DOHH2 (cell line): ENCODE measurements around the gene ATP2B3.

Experiments
- H3F3A ChIP-seq: fragments of 200-600 bp; sonication (generic), shearing (Covaris generic); 2 replicates; pipeline ENCODE4 v1.6.0; 2016; ENCODE audit warnings: antibody characterized with exemption, mild to moderate bottlenecking; ENCODE audit not compliant: control insufficient read depth, insufficient read depth
- H3K27ac ChIP-seq: fragments of 200-600 bp; sonication (generic); 2 replicates; pipeline ENCODE4 v1.5.1; 2014; ENCODE audit warnings: low read depth, mild to moderate bottlenecking, low read length, moderate library complexity
- H3K27me3 ChIP-seq: fragments of 200-600 bp; sonication (generic); 2 replicates; pipeline ENCODE4 v1.6.1; 2014; ENCODE audit warnings: mild to moderate bottlenecking, low read length, mixed read lengths; ENCODE audit not compliant: control insufficient read depth
- H3K36me3 ChIP-seq: fragments of 200-600 bp; sonication (generic); 2 replicates; pipeline ENCODE4 v1.6.1; 2014; ENCODE audit warnings: mild to moderate bottlenecking, low read length, moderate library complexity, mixed read lengths; ENCODE audit not compliant: control insufficient read depth
- H3K4me1 ChIP-seq: fragments of 200-600 bp; sonication (generic); 2 replicates; pipeline ENCODE4 v1.6.1; 2014; ENCODE audit warnings: mild to moderate bottlenecking, low read length, mixed read lengths; ENCODE audit not compliant: control insufficient read depth
- H3K4me2 ChIP-seq: fragments of 200-600 bp; sonication (generic); 2 replicates; pipeline ENCODE4 v1.6.0; 2014; ENCODE audit warnings: mild to moderate bottlenecking, low read length, moderate library complexity
- H3K4me3 ChIP-seq: fragments of 200-600 bp; sonication (generic); 2 replicates; pipeline ENCODE4 v1.5.1; 2014; ENCODE audit warnings: mild to moderate bottlenecking, low read length, mixed read lengths
- H3K79me2 ChIP-seq: fragments of 200-600 bp; sonication (generic); 2 replicates; pipeline ENCODE4 v1.6.1; 2014; ENCODE audit warnings: mild to moderate bottlenecking, low read length, mixed read lengths; ENCODE audit not compliant: control insufficient read depth
- H3K9me2 ChIP-seq: fragments of 200-600 bp; sonication (generic); replicated peaks from 2 replicates; pipeline ENCODE4 v1.6.1; 2014; ENCODE audit warnings: mild to moderate bottlenecking, low read length, mixed read lengths; ENCODE audit not compliant: control insufficient read depth
- H3K9me3 ChIP-seq: fragments of 200-600 bp; sonication (generic); 2 replicates; pipeline ENCODE4 v1.6.1; 2014; ENCODE audit warnings: antibody characterized with exemption, low read length, mixed read lengths; ENCODE audit not compliant: control insufficient read depth, insufficient read depth
- H4K20me1 ChIP-seq: fragments of 200-600 bp; sonication (generic); 2 replicates; pipeline ENCODE4 v1.6.0; 2014; ENCODE audit warnings: low read depth, mild to moderate bottlenecking, antibody characterized with exemption, low read length, moderate library complexity; ENCODE audit not compliant: control insufficient read depth, insufficient read depth
- CTCF ChIP-seq: fragments of 200-600 bp; sonication (generic); IDR thresholded peaks from one replicate; pipeline ENCODE4 v1.5.1; 2014; ENCODE audit warnings: antibody characterized with exemption, mild to moderate bottlenecking, low read depth, low read length; ENCODE audit not compliant: poor library complexity, severe bottlenecking
- EZH2phosphoT487 ChIP-seq: fragments of 200-600 bp; sonication (generic); IDR thresholded peaks from 2 replicates; pipeline ENCODE4 v1.6.1; 2017; ENCODE audit warnings: borderline replicate concordance, mild to moderate bottlenecking, antibody characterized with exemption, low read length, moderate library complexity, mixed read lengths

Gene ATP2B3

GRCh38 chrX:153539171-153539978, 21.9 kb downstream of the ATP2B3 start:
- no peaks in the 10 kb centered on the region for H3K4me1 ChIP-seq
- no peak overlapping the region for H3K27ac ChIP-seq
- no peaks in the 10 kb centered on the region for H3K79me2 ChIP-seq
- no peaks in the 10 kb centered on the region for H3K9me2 ChIP-seq
- no peaks in the 10 kb centered on the region for H4K20me1 ChIP-seq
- H3K4me3 ChIP-seq = no peak overlapping the region
- TF ChIP-seq CTCF (peak; percentile 81), EZH2phosphoT487 (no peak)
- no peaks in the 10 kb centered on the region for H3F3A ChIP-seq
- H3K27me3 ChIP-seq = no peaks in the 10 kb centered on the region
- H3K36me3 ChIP-seq = no peaks in the 10 kb centered on the region
- H3K9me3 ChIP-seq = no peaks in the 10 kb centered on the region
- H3K4me2 ChIP-seq = no peak overlapping the region

GRCh38 chrX:153539979-153540358, 22.5 kb downstream of the ATP2B3 start:
- TF ChIP-seq CTCF = no peak
- no peak for TF ChIP-seq EZH2phosphoT487
- H4K20me1 ChIP-seq = no peaks in the 10 kb centered on the region
- H3K9me2 ChIP-seq = no peaks in the 10 kb centered on the region
- no peak overlapping the region for H3K4me2 ChIP-seq
- no peak overlapping the region for H3K4me3 ChIP-seq
- no peaks in the 10 kb centered on the region for H3K36me3 ChIP-seq
- no peak overlapping the region for H3K27ac ChIP-seq
- no peaks in the 10 kb centered on the region for H3F3A ChIP-seq
- no peaks in the 10 kb centered on the region for H3K79me2 ChIP-seq
- H3K27me3 ChIP-seq = no peaks in the 10 kb centered on the region
- no peaks in the 10 kb centered on the region for H3K4me1 ChIP-seq
- no peaks in the 10 kb centered on the region for H3K9me3 ChIP-seq

GRCh38 chrX:153544727-153545126, 27.3 kb downstream of the ATP2B3 start:
- no peak overlapping the region for H3K4me3 ChIP-seq
- TF ChIP-seq CTCF (no peak), EZH2phosphoT487 (no peak)
- no peaks in the 10 kb centered on the region for H3K4me1 ChIP-seq
- no peaks in the 10 kb centered on the region for H3K27me3 ChIP-seq
- no peaks in the 10 kb centered on the region for H4K20me1 ChIP-seq
- H3F3A ChIP-seq = no peaks in the 10 kb centered on the region
- no peaks in the 10 kb centered on the region for H3K9me2 ChIP-seq
- H3K4me2 ChIP-seq = no peak overlapping the region
- no peak overlapping the region for H3K27ac ChIP-seq
- H3K79me2 ChIP-seq = no peaks in the 10 kb centered on the region
- no peaks in the 10 kb centered on the region for H3K9me3 ChIP-seq
- H3K36me3 ChIP-seq = no peaks in the 10 kb centered on the region
